NCI-H2196 (cell line): Measurements from ENCODE around the gene NSMCE3.

Experiments used
- DNase-seq: peaks from one replicate; lab custom pipeline; 2025; ENCODE audit not compliant: unreplicated experiment; lab: John Stamatoyannopoulos, UW

Gene NSMCE3

DNA sequence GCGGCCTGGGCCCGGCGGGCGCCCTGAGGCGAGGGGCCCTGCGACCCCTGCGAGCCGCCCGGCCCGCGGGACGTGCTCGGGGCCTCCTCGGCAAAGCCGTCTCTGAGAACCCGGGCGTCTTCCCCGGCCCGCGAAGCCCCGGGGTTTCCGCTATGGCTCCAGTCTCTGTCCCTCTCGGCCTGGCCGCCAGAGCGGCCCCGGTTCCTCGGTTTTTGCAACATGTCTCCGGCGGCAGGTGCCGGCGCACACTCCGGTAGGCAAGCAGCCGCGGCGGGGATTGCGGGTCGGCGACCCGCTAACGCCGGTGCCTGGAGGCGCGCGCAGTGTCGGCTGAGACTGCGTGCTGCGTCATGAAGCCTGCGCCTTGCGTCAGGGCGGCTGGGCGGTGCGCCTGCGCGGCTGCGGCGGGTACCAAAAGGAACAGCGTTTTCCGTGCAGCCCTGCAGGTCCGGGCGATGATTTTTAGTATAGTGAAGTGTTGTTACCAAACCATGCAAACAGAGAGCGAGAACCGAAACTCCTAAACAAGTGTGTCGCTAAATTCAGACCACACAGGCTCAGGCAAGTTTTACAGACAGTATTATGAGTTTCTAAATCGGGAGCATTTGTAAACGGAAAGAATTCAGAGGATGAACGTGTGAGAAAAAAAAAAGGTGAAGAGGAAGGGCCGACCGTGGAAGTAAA lies at the start of gene NSMCE3:
Gene NSMCE3 (minus strand): TSS at position 338 of the 684 bp plus-strand sequence. CDS start 117 bp downstream, at position 221.
- peak; percentile 55 for DNase-seq

GRCh38 chr15:29316422-29316821 lies 46.8 kb upstream of the NSMCE3 start:
- no peak for DNase-seq

DNA sequence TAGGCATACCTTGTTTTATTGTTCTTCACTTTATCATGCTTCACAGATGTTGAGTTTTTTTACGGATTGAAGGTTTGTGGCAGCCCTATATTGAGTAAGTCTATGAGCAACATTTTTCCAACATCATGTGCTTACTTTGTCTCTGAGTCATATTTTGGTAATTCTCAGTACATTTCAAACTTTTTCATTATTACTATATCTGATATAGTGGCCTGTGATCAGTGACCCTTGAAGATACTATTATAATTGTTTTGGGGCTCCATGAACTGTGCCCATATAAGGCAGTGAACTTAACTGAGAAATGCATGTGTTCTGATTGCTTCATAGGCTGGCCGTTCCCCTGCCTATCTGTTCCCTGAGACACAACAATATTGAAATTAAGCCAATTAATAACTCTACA lies 42.8 kb upstream of the NSMCE3 start:
- DNase-seq: no peak

GRCh38 chr15:29311696-29312095 lies 42.1 kb upstream of the NSMCE3 start:
- no peak for DNase-seq

- no peak for DNase-seq
These were observed 39.5 kb upstream of the NSMCE3 start for GRCh38 chr15:29309139-29309538.

- DNase-seq: no peak
These were observed 38.7 kb upstream of the NSMCE3 start for GRCh38 chr15:29308299-29308698.

GRCh38 chr15:29305556-29305955 lies 35.9 kb upstream of the NSMCE3 start:
- no peak for DNase-seq

- DNase-seq: no peak
These were observed 33.2 kb upstream of the NSMCE3 start for GRCh38 chr15:29302871-29303270.

- no peak for DNase-seq
These were observed 30.2 kb upstream of the NSMCE3 start for GRCh38 chr15:29299784-29300183.

- no peak for DNase-seq
These were observed 29.7 kb upstream of the NSMCE3 start for GRCh38 chr15:29299331-29299730.

GRCh38 chr15:29294732-29295325 lies 25.2 kb upstream of the NSMCE3 start:
- DNase-seq: no peak

DNA sequence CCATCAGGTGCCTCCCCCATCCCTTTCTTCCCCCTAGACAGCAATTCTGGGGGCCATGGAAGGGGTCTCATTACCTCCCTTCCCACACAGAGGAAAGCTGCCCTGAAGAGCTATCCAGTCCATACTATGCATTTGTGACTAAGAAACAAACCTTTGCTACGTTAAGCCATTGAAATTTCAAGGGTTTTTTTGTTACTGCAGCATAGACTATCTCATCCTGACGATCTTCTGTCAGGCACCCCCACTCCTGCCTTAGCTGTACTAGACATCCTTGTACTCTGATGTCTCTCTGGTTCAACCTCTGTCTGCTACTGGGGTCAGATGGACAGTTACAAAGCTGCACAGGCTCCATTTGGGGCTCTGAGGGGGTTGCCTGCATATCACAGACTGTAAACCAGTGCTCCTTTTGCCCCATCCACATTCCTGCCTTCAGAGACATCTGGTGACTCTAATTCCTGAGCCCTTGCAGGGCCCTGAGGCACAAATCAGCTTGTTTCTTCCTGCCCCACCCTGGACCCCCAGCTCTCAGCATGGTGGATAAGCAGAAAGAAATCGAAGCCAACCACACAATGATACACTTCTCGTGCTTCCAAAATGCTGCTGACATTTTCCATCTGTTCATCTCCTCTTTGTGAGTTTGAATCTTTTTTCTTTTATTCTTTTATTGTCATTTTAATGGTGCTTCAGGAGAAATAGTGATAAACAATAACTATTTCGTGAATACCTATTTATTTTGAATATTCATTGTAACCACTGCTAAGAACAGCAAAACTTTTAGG lies 21.6 kb upstream of the NSMCE3 start:
- DNase-seq: no peak

DNA sequence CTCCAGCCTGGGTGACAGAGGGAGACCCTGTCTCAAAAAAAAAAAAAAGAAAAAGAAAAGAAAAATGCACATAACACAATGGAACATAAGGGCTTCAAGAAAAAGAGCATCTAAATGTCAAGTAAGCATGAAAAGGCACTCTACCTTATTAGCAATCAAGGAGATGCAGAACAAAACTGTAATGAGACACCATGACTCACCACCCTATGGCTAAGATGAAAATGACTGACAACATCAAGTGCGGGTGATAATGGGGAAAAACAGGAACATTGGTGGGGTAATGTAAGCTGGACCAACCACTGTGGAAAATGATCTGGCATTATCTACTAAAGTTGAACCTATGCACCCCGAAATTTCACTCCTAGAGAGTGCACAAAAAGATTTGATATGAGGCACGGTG lies 19.6 kb upstream of the NSMCE3 start:
- DNase-seq: no peak

- DNase-seq: no peak
These were observed 15.8 kb upstream of the NSMCE3 start for GRCh38 chr15:29285386-29285785.

GRCh38 chr15:29283381-29283780 lies 13.8 kb upstream of the NSMCE3 start:
- DNase-seq: no peak

- DNase-seq: no peak
These were observed 10.9 kb upstream of the NSMCE3 start for GRCh38 chr15:29280514-29280913.

DNA sequence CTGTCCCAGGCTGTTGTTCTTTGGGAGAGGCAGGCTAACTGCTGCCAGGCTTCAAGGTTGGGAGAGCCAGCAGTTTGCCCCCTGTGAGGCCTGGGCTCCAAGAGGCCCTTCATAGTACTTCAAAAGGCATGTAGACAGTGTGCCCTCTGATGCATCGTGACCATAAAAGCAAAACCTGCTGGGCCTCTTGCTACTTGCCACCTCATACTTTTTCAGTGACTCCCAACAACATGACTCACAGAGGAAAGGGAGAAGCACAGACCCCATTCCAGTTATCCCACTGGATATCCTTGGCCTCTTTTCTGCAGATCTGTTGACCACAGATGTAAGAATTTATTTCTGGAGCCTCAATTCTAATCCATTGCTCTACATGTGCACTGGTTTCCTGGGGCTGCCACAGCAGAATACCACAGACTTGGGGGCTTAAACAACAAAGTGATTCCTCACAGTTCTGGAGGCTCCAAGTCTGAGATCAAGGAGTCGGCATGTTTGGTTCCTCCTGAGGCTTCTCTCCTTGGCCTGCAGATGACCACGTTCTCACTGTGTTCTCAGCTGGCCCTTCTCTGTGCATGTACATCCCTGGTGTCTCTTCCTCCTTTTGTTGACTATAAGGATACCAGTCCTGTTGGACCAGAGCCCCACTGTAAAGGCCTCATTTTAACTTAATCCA lies 8.9 kb upstream of the NSMCE3 start:
- no peak for DNase-seq

- no peak for DNase-seq
These were observed 6.7 kb upstream of the NSMCE3 start for GRCh38 chr15:29276366-29276765.

DNA sequence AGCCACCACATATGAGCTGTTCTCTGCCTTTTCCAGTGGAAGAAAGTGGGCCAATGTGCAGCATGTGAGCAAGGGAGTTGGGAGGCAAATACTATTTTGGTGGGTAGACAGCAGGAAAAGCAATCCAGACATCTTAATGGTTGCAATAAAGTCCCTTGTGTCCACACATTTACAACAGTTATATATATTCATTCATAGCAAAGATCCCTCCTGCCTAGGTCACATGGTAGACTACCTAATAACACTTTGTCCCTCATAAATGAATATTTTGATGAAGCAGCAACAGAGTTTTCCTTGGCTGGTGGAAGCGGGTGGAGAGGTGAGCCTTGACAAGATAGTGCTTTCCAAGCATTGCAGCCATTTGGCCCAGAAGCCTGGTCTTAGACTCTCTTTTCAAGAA lies 6.2 kb upstream of the NSMCE3 start:
- no peak for DNase-seq

- DNase-seq: no peak
These were observed 5.3 kb upstream of the NSMCE3 start for GRCh38 chr15:29274946-29275345.

DNA sequence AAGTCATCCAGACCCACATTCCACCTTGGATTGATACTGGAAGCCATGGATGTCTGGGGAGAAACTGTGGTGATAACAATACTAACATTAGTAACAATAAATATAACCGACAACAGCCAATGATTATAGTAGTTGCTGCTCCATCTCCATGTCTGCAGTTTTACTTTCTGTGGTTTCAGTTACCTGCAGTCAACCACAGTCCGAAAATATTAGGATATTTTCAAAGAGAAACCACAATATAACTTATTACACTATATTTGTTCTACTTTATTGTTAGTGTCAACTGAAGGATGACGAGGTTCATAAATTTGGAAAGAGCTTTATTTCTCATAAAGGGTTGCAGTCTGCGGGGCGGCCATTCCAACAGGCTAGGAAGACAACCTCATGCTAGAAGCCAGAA lies 2.6 kb upstream of the NSMCE3 start:
- DNase-seq: no peak

DNA sequence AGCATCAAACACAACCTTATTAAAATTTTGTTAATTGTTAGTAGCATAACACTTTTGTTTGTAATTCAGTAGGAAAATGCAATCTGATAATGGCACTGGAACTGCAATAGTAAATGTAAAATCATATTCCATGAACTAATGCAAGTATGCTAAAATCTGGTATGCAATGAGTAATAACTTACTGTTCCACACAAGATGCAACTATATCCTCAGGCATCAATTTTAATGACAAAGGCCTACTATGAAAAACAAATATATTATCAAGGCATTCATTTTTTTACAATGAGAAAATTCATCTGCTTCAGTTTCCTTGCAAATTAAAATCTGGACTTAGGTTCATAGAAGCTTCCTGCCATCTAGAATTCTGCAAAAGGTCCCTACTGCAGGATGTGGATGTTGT lies 1.4 kb upstream of the NSMCE3 start:
- no peak for DNase-seq
